DMS79 treated with DMSO at 0.1 percent for 48 hours (cell line): ENCODE data around the gene TIMM23.
"Not testable (repeated sequence)": the region's sequence is repeated elsewhere in the genome, so short reads cannot be mapped to it uniquely, and the experiment has no call there.

ENCODE experiments used
- DNase-seq: peaks from one replicate; lab custom pipeline; 2025; lab: John Stamatoyannopoulos, UW

The TIMM23 gene, protein sequence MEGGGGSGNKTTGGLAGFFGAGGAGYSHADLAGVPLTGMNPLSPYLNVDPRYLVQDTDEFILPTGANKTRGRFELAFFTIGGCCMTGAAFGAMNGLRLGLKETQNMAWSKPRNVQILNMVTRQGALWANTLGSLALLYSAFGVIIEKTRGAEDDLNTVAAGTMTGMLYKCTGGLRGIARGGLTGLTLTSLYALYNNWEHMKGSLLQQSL

DNA sequence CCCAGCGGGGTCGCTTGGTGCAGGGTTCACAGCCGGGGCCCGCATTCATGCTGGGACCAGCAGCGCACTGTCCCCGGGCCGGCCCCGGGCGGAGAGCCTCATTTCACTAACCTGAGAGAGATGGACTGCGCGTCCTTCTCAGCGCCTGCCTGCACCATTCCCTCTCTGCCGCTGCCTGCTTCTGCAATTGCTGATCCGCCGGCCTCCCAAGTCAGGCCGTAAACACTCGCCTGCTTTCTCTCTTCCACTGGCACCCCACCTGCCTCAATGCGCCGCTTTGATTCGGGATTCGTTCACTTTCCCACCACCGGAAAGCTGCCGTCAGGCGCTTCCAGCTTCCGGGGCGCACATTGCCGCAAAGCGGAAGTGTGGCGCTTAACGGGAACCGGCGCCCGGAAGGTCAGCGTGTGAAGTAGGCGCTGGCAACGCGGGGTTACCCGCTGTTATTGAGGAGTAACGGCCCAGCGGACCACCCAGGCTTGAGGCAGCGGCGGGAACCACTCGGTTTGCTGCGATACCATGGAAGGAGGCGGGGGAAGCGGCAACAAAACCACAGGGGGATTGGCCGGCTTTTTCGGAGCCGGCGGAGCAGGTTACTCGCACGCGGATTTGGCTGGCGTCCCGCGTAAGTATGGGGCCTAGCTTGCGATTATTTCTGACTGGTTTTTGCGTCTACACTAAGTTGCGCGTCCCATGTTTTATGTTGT lies at the start of gene TIMM23:
TIMM23 (plus strand) TSS at position 384 of the 707 bp plus-strand sequence; CDS start at position 520, 136 bp downstream.
- DNase-seq = peak; percentile 12

DNA sequence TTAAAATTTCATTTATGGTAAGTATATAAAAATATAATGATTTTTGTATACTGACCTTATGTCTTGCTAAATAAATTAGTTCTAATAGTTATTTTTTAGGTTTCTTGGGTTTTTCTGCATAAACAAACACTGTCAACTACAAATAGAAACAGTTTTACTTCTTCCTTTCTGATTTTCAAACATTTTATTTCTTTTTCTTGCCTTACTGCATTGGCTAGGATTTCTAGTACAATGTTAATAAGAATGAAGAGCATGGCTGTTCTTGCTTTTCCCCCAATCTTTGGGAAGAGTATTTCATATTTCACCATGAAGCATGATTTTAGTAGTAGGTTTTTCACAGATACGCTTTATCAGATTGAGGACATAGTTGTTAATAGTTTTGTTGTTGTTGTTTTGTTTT lies 45.5 kb upstream of the TIMM23 start:
- not testable (repeated sequence) for DNase-seq

DNA sequence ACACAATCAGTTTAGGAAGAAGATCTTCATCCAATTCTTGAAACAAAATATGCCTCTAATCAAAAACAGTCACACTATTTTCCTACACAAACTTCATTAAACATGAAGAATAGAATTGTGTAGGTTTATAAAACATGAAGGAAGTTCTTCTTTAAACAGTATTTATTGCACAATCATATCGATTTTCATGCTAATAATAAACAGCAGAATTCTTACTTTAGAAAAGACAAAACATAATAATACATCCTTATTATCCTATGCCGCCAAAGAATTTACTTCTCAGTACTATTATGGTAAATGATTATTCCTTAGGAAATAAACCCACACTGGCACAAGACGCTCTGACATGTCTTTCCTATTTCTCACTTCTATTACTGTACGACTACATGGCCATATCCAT lies 41.0 kb upstream of the TIMM23 start:
- not testable (repeated sequence) for DNase-seq

DNA sequence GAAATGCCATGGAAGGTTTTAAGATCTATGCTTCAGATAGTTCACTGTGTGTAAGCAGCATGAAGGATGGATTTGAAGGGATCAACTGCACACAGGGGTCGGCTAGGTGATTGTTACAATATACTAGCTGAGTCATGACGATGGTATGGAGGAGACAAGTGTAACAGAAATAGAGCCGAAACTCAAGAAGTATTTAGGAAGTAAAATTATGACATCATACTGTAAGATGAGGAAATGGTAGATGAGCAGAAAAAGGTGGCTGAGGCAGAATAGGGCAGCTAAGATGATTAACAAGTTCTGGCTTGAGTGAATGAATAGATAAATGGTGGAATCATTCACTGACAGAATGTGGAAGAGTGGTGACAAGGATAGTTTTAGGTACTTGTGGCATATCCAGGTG lies 37.5 kb upstream of the TIMM23 start:
- not testable (repeated sequence) for DNase-seq

DNA sequence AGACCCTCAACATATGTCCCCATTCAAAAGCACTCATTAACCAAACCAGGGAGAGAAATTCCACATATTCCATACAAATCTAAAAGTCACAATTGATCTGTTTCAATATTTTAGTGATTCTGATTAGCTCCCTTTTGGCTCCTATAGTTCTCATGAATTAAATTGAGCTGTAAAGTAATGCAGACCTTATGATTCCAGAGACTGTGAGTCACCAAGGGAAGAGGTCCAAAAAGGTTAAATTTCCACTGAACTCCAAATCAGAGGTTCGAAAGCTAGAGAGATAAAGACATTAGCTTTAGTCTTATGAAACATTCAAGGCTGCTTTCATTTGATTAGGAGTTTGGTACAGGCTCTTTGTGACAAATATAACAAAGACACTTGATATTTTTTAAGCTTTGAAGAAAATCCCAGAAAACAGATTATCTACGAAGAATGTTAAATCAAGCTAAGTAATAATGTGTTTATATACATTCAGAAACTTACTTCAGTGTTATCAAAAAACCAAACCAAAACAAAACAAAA lies 33.1 kb upstream of the TIMM23 start:
- DNase-seq = not testable (repeated sequence)

DNA sequence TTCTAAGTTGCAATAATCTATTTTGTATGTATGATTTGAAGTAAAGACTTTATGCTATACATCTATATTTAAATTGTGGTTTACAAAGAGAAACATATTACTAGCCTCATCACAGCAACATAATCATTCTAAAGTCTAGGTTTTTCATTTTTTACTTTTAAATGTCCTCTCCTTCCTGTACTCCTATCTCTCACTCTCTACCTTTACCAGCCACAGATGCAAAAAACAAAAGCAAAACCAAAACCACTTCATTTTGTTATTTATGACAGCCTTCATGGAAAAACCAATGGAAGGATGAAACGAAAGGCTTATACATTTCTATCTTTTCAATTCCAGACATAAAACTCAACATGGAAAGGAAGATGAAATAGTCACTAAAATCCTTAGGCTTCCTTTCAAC lies 31.1 kb upstream of the TIMM23 start:
- DNase-seq = not testable (repeated sequence)

DNA sequence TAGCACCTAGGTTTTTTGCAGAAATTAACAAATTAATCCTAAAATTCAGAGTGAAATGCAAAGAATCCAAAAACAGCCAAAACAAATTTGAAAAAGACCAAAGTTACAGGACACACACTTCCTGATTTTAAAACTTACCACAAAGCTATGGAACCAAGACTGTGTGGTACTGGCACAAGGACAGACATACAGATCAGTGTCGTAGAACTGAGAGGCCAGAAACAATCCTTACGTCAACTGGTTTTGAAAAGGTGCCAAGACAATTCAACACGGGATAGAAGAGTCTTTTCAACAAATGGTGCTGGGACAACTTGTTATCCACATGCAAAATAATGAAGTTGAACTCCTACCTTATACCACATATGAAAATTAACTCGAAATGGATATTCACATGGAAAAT lies 26.8 kb upstream of the TIMM23 start:
- DNase-seq = not testable (repeated sequence)

DNA sequence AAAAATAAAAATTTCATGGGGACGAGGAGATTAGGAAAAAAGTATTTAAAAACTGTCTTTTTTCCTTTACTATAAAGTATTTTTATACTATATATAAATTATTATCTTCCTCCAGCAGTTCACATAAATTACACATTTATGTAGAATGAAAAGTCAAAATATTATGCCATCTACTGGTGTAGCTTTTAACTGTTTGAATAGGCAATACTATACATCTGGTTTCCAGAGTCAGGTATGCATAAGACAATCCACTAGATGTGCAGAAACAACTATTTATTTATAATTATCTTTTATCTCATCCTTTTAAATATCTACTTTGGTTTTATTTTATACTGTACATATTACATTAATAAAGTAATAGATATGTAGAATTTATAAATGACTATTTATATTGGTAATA lies 24.9 kb upstream of the TIMM23 start:
- DNase-seq = not testable (repeated sequence)

DNA sequence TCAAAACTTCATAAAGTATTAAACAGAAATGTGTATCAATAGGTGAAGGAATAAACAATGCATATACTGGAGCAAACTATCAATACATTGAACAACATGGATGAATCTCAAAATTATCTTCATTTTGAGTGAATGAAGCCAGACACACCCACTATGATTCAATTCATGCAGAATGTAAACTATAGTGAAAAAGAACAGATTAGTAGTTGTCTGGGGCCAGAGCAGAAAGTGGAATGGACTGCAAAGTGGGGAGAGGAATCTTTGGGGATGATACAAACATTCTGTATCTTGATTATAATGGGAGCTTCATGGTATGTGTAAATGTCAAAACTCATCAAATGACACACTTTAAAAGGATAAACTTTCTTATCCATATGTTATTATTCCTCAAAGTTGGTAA lies 23.5 kb upstream of the TIMM23 start:
- DNase-seq = not testable (repeated sequence)

DNA sequence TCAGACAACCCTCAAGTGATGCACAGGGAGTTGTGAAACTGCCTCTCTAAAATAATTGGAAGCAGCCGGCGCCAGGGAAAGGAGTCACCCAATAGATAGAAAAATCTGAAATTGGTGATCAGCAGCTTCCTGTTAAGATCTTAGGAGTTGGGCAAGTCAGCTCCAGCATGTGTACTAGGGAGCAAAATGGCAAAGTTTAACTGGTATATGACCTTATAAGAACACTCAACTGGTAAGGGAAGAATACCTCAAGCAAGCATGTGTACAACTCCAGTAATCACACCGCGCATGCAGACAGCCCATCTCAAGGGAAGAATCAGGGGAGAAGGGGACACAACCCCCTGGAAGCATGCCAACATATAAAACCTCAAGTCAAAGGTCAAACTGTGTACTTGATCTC lies 17.9 kb upstream of the TIMM23 start:
- not testable (repeated sequence) for DNase-seq

DNA sequence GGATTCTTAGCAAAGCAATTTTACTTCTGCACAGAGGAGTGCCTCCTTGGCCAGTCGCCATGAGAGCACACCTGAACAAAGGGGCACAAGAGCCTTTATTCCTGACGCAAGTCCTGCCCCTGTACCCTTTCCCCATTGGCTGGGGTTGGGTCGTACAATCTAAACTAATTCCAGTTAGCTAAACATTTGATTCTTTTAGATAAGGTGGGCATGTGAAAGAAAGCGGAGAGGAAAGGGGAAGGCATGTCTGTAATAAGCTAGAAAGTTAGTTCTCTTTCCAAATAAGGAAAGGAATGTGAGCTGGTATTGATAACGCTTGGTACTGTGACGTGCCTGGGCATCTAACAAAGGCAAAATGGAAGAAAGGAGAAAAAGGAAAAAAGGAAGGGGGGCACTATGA lies 15.7 kb upstream of the TIMM23 start:
- not testable (repeated sequence) for DNase-seq

DNA sequence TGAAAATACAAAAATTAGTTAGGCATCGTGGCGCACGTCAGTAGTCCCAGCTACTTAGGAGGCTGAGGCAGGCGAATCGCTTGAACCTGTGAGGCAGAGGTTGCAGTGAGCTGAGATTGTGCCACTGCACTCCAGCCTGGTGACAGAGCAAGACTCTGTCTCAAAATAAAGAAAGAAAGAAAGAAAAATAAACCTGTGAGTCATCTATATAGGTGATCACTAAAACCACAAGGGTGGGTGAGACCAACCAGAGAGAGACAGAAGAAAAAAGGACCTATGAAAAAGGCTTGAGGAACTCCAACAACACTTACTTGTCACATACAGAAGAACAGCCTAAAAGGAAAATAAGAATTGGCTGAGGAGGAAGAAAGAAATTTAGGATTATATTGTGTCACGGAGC lies 14.4 kb upstream of the TIMM23 start:
- DNase-seq = not testable (repeated sequence)

DNA sequence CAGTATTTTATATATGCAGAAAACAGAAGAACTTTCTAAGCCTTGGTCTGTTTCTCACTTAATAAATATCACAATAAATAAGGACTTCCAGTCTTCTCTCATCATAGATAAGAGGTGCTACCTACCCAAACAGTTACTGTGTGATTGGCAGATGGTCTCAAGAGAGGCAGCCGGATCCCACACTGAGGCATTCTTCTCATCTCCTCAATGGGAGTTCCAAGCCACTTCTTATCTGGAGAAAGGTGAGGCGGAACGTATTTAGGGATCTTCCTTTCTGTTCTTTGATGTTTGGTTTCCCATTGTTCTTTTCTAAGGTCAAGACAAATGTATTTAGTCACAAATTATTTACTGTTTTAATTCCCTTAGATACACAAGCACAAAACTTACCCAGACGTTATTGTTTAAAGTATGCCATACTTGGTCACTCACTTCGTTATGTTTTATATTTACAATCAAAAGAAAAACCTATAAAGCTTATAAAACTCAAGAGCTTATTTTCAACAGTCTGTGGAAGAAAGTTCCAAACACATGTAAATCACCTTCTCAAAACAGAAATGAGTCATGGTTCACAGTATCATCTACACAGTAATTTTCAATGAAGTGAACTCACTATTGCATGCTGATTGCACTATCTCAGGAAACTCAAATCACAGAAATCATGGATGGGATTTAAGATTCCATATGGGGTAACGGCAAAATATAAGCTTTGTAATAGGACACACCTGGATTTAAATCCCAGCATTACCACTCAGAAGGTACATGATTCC lies 9.4 kb upstream of the TIMM23 start:
- DNase-seq = not testable (repeated sequence)

DNA sequence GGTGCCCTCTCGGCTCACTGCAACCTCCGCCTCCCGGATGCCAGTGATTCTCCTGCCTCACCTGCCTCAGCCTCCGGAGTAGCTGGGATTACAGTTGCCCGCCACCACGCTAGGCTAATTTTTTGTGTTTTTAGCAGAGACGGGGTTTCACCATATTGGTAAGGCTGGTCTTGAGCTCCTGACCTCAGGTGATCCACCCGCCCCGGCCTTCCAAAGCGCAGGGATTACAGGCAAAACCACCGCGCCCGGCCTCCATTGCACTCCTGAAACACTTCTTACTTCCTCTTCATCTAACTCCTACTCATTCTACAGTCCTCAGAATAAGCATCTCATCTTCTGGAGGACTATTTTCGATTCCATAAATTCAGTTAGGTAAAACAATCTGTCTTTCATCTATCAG lies 1.3 kb upstream of the TIMM23 start:
- not testable (repeated sequence) for DNase-seq

DNA sequence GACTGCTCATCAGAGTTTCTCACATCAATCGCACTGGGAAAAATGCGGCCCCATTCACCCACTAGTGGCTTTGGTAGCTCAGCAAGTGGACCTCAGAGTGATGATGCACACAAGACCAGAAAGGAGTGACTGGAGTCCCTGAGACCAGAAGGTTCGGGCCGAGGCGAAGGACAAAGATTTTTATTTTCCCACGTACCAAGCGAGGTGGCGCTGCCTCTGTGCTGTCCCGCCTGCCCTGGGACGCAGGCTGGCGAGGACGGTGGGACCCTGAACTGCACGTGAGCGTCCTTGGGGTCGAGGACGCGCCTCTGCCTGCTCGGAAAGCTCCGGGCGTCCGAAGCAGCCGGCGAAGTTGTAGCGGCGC lies 565 bp upstream of the TIMM23 start:
- DNase-seq = not testable (repeated sequence)

DNA sequence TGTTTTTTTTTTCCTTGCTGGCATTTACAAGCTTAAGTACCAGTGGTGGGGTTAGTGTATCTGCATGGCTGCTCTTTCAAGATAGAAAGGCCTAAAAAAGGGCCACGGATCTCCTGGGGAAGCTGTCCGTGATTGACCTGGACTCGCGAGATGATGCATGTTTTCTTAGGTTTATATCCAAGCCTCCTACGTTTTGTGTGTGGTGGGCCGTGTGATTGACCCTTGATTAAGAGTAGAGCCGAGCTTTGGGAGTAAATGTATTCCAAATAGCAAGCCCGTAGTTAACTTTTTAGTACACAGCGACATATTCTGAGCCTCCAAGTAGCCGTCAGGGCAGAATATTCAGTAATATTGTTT lies 502 bp downstream of the TIMM23 start:
- not testable (repeated sequence) for DNase-seq

DNA sequence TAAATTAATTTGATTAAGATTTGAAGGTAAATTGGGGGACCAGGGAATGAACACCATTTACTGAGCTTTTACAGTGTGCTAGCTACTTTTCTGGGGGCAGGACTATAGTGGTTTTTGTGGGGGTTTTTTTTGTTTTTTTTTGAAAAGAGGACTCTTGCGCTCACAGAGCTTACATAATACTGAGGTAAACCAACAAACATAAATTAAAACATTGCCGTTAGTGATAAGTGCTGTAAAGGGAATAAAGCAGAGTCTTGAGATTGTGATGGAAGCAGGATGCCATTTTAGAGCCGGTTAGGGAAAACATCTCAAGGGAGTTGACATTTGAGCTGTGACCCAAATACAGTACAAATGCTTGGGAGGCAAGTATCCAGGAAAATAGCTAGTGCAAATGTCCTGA lies 1.8 kb downstream of the TIMM23 start:
- DNase-seq = not testable (repeated sequence)

DNA sequence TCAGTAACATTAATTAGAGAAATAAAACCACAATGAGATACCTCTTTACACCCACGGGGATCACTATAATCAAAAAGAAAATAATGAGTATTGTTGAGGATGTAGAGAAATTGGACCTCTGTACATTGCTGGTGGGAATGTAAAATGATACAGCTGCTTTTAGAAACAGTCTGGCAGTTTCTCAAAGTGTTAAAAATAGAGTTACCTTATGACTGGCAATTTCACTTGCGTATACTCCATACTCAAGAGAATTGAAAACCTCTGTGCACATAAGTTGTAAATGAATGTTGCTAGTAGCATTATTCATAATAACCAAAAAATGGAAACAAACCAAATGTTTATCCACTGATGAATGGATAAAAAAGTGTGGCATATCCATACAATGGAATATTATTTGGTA lies 6.3 kb downstream of the TIMM23 start:
- DNase-seq = not testable (repeated sequence)

DNA sequence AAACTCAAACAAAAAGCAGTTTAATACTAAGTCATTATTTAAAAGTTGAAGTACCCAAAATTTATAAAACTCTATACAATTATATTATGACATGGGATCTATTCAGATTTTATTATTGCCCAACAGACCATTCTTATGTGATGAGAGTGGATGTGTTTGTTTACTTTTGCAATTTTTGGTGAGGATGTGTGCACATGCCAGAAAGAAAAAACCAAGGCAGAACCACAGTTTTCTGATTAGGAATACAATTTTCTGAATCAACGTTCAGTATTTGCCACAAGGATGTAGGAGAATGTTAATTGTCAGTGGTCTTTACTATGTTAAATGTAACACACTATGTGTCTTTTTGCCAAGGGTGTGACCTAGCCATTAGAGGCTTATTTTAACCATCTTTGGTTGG lies 9.1 kb downstream of the TIMM23 start:
- not testable (repeated sequence) for DNase-seq

DNA sequence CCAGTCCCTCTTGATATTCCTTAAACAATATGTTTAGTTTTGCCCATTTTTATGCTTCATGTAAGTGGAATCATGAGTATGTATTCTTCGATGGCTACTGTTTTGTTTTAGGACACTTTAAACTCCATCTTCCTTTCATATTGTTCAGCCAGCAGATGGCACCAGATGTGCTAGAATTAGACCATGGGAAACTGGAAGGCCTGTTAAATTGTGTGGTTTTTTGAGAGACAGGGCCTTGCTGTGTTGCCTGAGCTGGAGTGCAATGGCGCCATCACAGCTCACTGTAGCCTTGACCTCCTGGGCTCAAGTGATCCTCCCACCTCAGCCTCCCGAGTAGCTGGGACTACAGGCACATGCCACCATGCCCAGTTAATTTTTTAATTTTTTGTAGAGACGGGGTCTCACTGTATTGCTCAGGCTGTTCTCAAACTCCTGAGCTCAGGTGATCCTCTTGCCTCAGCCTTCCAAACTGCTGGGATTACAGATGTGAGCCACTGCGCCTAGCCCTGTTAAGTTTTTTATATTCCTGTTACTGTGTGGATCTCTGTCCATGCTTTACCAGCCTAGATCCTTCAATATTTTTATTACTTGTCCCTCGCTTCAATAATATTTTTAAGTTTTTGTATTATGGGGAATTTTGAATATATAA lies 11.4 kb downstream of the TIMM23 start:
- DNase-seq = not testable (repeated sequence)

DNA sequence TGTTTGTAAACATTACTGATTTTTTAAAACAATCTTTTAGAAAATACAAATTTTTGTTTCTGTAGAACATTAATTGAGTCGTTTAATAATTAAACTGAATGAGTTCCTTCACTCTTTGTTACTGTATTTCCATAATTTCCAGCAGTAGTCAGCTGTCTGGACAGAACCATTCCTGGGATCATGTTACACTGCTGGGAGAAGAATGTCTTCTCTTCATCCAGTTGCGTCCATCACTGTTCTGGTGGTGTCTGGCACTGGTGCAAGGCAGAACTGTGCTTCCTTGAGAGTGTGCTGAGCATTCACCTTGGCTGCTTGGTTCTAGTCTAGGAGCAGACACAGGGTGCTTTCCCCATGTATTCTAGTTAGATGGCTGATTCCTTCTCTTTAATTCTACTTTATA lies 12.2 kb downstream of the TIMM23 start:
- DNase-seq = not testable (repeated sequence)

DNA sequence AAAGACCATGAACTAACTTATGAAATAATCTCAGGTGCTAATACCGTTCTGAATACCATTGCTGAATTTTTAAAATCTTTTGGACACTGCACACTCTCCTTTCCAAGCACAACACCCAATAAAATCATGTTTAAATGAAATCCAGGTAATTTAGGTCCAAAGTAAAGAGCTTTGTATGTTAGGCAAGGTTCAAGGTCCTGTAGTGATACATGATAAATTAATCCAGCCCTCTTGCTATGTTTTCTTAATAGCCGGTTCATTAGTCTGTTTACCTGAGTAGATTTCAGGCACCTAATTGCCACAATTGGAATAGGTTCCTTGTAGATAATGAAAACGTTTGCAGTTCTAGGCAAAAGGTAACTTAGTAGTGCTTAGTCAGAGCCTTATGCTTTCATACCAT lies 13.3 kb downstream of the TIMM23 start:
- DNase-seq = not testable (repeated sequence)
